ENCODE data around the gene RNASEL. TPM values are rescaled to one million over a fixed set of nuclear protein-coding genes. Genes with fewer than 3 reads are reported as not detected.

RNASEL gene
- total and polyA plus RNA-seq, 2 donors (not counting 3 experiments of a cell fraction or from before 2014, with no cell fraction given): 0.59 to 1.9 TPM

DNA sequence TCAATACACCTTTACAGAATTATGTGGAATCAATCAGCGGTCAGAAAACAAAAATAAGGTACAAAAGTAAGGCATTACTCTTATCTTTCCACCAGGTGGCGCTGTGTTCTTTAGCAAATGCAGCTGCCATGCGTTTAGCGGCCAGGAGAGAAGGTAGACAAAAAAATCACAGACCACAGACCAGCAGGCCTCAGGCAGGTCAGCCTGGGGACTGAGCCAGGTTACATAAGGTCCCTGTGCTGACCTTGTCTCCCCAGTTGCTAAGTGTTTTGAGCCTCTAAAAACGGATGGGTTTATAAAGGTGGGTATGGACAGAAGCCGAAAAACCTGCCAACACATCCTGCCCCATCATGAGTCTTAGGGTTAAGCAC is 12.3 kb upstream of the RNASEL start:
- no peaks in the 10 kb centered on the region for H4K20me1 ChIP-seq (replicated peaks; ENCODE audit: control insufficient read depth, extremely low read depth, insufficient read depth, low read length)
- H3K4me1 ChIP-seq (ENCODE audit: control insufficient read depth, extremely low read depth, insufficient read depth, low read length): no peaks in the 10 kb centered on the region
- H3K27me3 ChIP-seq (ENCODE audit: control insufficient read depth in 2 of 2, insufficient read depth in 2 of 2, low read length in 2 of 2): peaks cover 20 to 29% of the 10 kb centered on the region in 2 experiments
- no TSS peak for BruUV-seq (replicated peaks)
- dilution Hi-C loops (cut with MboI; ENCODE audit: extremely low pct_ligation_motif_present, low sequenced_read_pairs): no loop called here
- H3K9me1 ChIP-seq (replicated peaks; ENCODE audit: control insufficient read depth, extremely low read depth, insufficient read depth, low read length): no peaks in the 10 kb centered on the region
- no peaks in the 10 kb centered on the region for H3K9me3 ChIP-seq (replicated peaks; ENCODE audit: control insufficient read depth, insufficient read depth, low read length)
- no peak overlapping the region for H3K4me2 ChIP-seq (ENCODE audit: insufficient read depth, low read length)
- CTCF ChIA-PET: interaction anchor here (0.6 to 18.9 kb wide), 23 partner anchors 9 to 232 kb away, joined by 3 to 891 read pairs (median 4); partner anchors contain the start of genes NPL and RNASEL
- POLR2A ChIA-PET: no interaction called here
- H3K36me3 ChIP-seq (ENCODE audit: control insufficient read depth in 2 of 2, extremely low read depth in 1 of 2, insufficient read depth in 2 of 2, low read length in 2 of 2): no peaks in the 10 kb centered on the region
- no peak overlapping the region for H3K27ac ChIP-seq (ENCODE audit: insufficient read depth, low read depth, low read length)
- no peak overlapping the region for H2AFZ ChIP-seq (ENCODE audit: low read depth, low read length)
- intact Hi-C loops (cut with micrococcal nuclease): loop anchor here (1.0 to 5.0 kb wide), 3 partner anchors 183 to 237 kb away; partner anchors contain the start of genes DHX9 and GLUL
- TF ChIP-seq, protein P1, sequence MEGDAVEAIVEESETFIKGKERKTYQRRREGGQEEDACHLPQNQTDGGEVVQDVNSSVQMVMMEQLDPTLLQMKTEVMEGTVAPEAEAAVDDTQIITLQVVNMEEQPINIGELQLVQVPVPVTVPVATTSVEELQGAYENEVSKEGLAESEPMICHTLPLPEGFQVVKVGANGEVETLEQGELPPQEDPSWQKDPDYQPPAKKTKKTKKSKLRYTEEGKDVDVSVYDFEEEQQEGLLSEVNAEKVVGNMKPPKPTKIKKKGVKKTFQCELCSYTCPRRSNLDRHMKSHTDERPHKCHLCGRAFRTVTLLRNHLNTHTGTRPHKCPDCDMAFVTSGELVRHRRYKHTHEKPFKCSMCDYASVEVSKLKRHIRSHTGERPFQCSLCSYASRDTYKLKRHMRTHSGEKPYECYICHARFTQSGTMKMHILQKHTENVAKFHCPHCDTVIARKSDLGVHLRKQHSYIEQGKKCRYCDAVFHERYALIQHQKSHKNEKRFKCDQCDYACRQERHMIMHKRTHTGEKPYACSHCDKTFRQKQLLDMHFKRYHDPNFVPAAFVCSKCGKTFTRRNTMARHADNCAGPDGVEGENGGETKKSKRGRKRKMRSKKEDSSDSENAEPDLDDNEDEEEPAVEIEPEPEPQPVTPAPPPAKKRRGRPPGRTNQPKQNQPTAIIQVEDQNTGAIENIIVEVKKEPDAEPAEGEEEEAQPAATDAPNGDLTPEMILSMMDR (IDR thresholded peaks at IDR 0.05; ENCODE audit: extremely low read depth in 1 of 2, insufficient read depth in 1 of 2, low read depth in 1 of 2, low read length in 2 of 2): peak; percentile 64 to 73
- TF ChIP-seq MAX (IDR thresholded peaks at IDR 0.05; ENCODE audit: insufficient read depth, insufficient read length): no peak
- TF ChIP-seq JUN (IDR thresholded peaks at IDR 0.05; ENCODE audit: borderline replicate concordance, insufficient read depth, insufficient read length, low read depth): no peak
- H3K79me2 ChIP-seq (ENCODE audit: control insufficient read depth, insufficient read depth, low read length): no peaks in the 10 kb centered on the region
- DNase-seq (ENCODE audit: low read depth, low spot score) (peak; percentile 57), FAIRE-seq (peak; percentile 82)
- no peak overlapping the region for H3K9ac ChIP-seq (replicated peaks; ENCODE audit: extremely low read depth, insufficient read depth, low read length)
- no peak overlapping the region for H3K4me3 ChIP-seq (replicated peaks in 1 of 3; ENCODE audit: insufficient read depth in 1 of 3, low read depth in 1 of 3, low read length in 3 of 3)

DNA sequence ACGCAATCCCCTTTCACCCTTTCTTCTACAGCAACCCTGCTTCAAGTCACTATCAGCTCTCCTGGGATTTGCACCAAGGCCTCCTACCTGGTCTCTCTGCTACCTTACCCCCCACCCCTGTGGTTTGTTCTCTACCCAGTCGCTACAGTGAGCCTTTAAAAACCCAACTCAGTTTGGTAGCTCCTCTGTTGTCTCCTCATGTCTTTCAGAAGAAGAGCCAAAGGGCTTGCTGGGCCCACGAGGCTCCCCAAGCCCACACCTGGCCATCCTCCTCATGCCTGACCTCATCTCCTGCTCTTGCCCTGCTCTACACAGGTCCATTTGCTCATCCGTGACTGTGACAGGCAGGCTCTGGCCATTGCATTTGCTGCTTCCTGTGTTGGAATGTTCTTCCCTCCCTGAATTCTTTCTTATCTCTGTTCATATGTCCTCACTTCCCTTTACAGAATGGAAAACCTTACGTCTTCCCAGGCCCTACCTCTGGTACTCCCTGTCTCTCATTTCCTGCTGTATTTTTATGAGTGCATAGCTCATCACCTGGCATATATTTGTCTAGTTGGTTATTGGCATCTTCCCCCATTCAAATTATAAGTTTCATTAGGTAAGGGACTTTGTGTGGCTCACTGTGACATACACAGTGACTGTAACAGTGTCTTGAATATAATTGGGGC is 11.8 kb upstream of the RNASEL start:
- Histone ChIP-seq H3K9me3 (replicated peaks; ENCODE audit: control insufficient read depth, insufficient read depth, low read length) (no peaks in the 10 kb centered on the region), H4K20me1 (replicated peaks; ENCODE audit: control insufficient read depth, extremely low read depth, insufficient read depth, low read length) (peaks cover 2% of the 10 kb centered on the region), H2AFZ (ENCODE audit: low read depth, low read length) (no peak overlapping the region), H3K27ac (ENCODE audit: insufficient read depth, low read depth, low read length) (no peak overlapping the region), H3K36me3 (ENCODE audit: control insufficient read depth in 2 of 2, extremely low read depth in 1 of 2, insufficient read depth in 2 of 2, low read length in 2 of 2) (no peaks in the 10 kb centered on the region), H3K79me2 (ENCODE audit: control insufficient read depth, insufficient read depth, low read length) (no peaks in the 10 kb centered on the region), H3K9me1 (replicated peaks; ENCODE audit: control insufficient read depth, extremely low read depth, insufficient read depth, low read length) (no peaks in the 10 kb centered on the region), H3K9ac (replicated peaks; ENCODE audit: extremely low read depth, insufficient read depth, low read length) (no peak overlapping the region), H3K4me3 (replicated peaks in 1 of 3; ENCODE audit: insufficient read depth in 1 of 3, low read depth in 1 of 3, low read length in 3 of 3) (no peak overlapping the region), H3K27me3 (ENCODE audit: control insufficient read depth in 2 of 2, insufficient read depth in 2 of 2, low read length in 2 of 2) (peaks cover 21 to 29% of the 10 kb centered on the region in 2 experiments), H3K4me2 (ENCODE audit: insufficient read depth, low read length) (no peak overlapping the region), H3K4me1 (ENCODE audit: control insufficient read depth, extremely low read depth, insufficient read depth, low read length) (no peaks in the 10 kb centered on the region)
- FAIRE-seq (no peak), DNase-seq (ENCODE audit: low read depth, low spot score) (no peak)
- ChIA-PET CTCF (interaction anchor here (0.6 to 18.9 kb wide), 29 partner anchors 10 to 239 kb away, joined by 3 to 891 read pairs (median 4); partner anchors contain the start of genes NPL and RNASEL), POLR2A (no interaction called here)
- BruUV-seq (replicated peaks): no TSS peak
- intact Hi-C loops (cut with micrococcal nuclease): loop anchor here (1.0 to 5.0 kb wide), 3 partner anchors 183 to 238 kb away; partner anchors contain the start of genes DHX9 and GLUL
- dilution Hi-C loops (cut with MboI; ENCODE audit: extremely low pct_ligation_motif_present, low sequenced_read_pairs): no loop called here
- TF ChIP-seq, protein P1 (IDR thresholded peaks at IDR 0.05; ENCODE audit: extremely low read depth in 1 of 2, insufficient read depth in 1 of 2, low read depth in 1 of 2, low read length in 2 of 2): no peak
